OCI-LY3 (cell line): ENCODE results near the gene ZBTB16.

ENCODE experiments used
- H2AFZ ChIP-seq: fragments of 200-600, 300-600 bp; shearing (Covaris generic); 2 replicates; pipeline ENCODE4 v1.6.0; 2014; ENCODE audit warnings: antibody characterized with exemption, low read depth, low read length
- H3K27ac ChIP-seq: fragments of 200-600, 300-600 bp; sonication (generic); 2 replicates; pipeline ENCODE4 v1.5.1; 2014; ENCODE audit warnings: mild to moderate bottlenecking, low read length, moderate library complexity, mixed read lengths
- H3K27me3 ChIP-seq: fragments of 200-600, 300-600 bp; sonication (generic); 2 replicates; pipeline ENCODE4 v1.6.1; 2014; ENCODE audit warnings: low read depth, low read length, mixed read lengths
- H3K36me3 ChIP-seq: fragments of 200-600, 300-600 bp; sonication (generic); replicated peaks from 2 replicates; pipeline ENCODE3; 2014; ENCODE audit warnings: low read depth, low read length, mixed read lengths
- H3K4me1 ChIP-seq: fragments of 300-600, 200-600 bp; sonication (generic); 2 replicates; pipeline ENCODE4 v1.6.1; 2014; ENCODE audit warnings: low read length, mixed read lengths
- H3K4me2 ChIP-seq: fragments of 200-600, 300-600 bp; sonication (generic); 2 replicates; pipeline ENCODE4 v1.6.1; 2014; ENCODE audit warnings: low read length, mixed read lengths
- H3K4me3 ChIP-seq: fragments of 300-600, 200-600 bp; sonication (generic); 2 replicates; pipeline ENCODE4 v1.5.1; 2014; ENCODE audit warnings: antibody characterized with exemption, mild to moderate bottlenecking, low read length, moderate library complexity
- H3K79me2 ChIP-seq: fragments of 300-600, 200-600 bp; shearing (Covaris generic); 2 replicates; pipeline ENCODE4 v1.6.1; 2014; ENCODE audit warnings: mild to moderate bottlenecking, low read length, mixed read lengths
- H3K9ac ChIP-seq: fragments of 300-600, 200-600 bp; shearing (Covaris generic); 2 replicates; pipeline ENCODE4 v1.6.0; 2014; ENCODE audit warnings: mild to moderate bottlenecking, low read length, moderate library complexity
- H3K9me3 ChIP-seq: fragments of 200-600, 300-600 bp; shearing (Covaris generic); 2 replicates; pipeline ENCODE4 v1.6.1; 2014; ENCODE audit warnings: low read length, mixed read lengths; ENCODE audit not compliant: insufficient read depth
- H4K20me1 ChIP-seq: fragments of 200-600, 300-600 bp; sonication (generic); 2 replicates; pipeline ENCODE4 v1.6.1; 2016; ENCODE audit warnings: low read length, mixed read lengths; ENCODE audit not compliant: insufficient read depth
- CTCF ChIP-seq: fragments of 200-600, 300-600 bp; sonication (generic); IDR thresholded peaks from 2 replicates; pipeline ENCODE4 v1.5.1; 2014; ENCODE audit warnings: antibody characterized with exemption, low read length, low read depth
- EZH2phosphoT487 ChIP-seq: fragments of 200-600 bp; shearing (Covaris generic); IDR thresholded peaks from 2 replicates; pipeline ENCODE4 v1.6.1; 2018; ENCODE audit warnings: antibody characterized with exemption, mixed run types, low read depth

ZBTB16 gene

GRCh38 chr11:114167355-114167754 is 107.8 kb downstream of the ZBTB16 start:
- TF ChIP-seq CTCF, result no peak
- TF ChIP-seq EZH2phosphoT487, result no peak

GRCh38 chr11:114167771-114168448 is 108.4 kb downstream of the ZBTB16 start:
- Histone ChIP-seq H2AFZ (no peak overlapping the region), H3K4me1 (no peaks in the 10 kb centered on the region), H3K4me3 (no peak overlapping the region), H4K20me1 (no peaks in the 10 kb centered on the region), H3K4me2 (no peak overlapping the region), H3K79me2 (no peaks in the 10 kb centered on the region), H3K27ac (no peak overlapping the region), H3K36me3 (no peaks in the 10 kb centered on the region), H3K27me3 (peaks cover 6% of the 10 kb centered on the region; the same call in 1 of the 2 replicates), H3K9ac (no peak overlapping the region), H3K9me3 (no peaks in the 10 kb centered on the region)
- no peak for TF ChIP-seq EZH2phosphoT487
- no peak for TF ChIP-seq CTCF

More at GRCh38 chr11:114167355-114167754, 107.8 kb downstream of the ZBTB16 start:
- Histone ChIP-seq H3K36me3 (no peaks in the 10 kb centered on the region), H4K20me1 (no peaks in the 10 kb centered on the region), H3K27ac (no peak overlapping the region), H3K4me3 (no peak overlapping the region), H3K9me3 (no peaks in the 10 kb centered on the region), H2AFZ (no peak overlapping the region), H3K4me2 (no peak overlapping the region), H3K4me1 (no peaks in the 10 kb centered on the region), H3K79me2 (no peaks in the 10 kb centered on the region), H3K27me3 (peaks cover 6% of the 10 kb centered on the region; the same call in 1 of the 2 replicates), H3K9ac (no peak overlapping the region)

DNA sequence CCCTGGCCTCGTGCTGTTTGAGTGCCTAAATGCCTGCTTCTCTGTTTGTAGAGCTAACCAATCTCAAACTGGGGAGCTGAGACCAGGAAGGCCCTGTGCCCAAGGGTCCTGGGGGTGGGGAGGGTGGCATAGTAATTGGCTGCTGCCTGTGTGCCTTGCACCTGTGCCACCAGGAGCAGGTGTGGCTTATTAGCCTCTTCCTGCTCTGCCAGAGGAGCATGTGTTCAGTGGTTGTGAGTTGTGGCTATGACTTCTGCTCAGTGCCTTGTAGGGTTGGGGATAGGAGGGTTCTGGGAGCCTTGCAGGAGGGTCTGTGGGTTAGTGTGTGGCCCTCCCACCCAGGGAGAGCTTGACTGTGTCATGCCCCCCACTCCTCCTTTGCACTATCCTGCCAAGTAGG is 109.2 kb downstream of the ZBTB16 start:
- Histone ChIP-seq H2AFZ (no peak overlapping the region), H3K79me2 (no peaks in the 10 kb centered on the region), H4K20me1 (no peaks in the 10 kb centered on the region), H3K27me3 (peaks cover 6% of the 10 kb centered on the region; the same call in 1 of the 2 replicates), H3K4me2 (no peak overlapping the region), H3K9ac (no peak overlapping the region), H3K4me3 (no peak overlapping the region), H3K27ac (no peak overlapping the region), H3K4me1 (no peaks in the 10 kb centered on the region), H3K36me3 (no peaks in the 10 kb centered on the region), H3K9me3 (no peaks in the 10 kb centered on the region)
- no peak for TF ChIP-seq EZH2phosphoT487
- no peak for TF ChIP-seq CTCF

- Histone ChIP-seq H3K4me1 (no peaks in the 10 kb centered on the region), H3K4me2 (no peak overlapping the region), H3K27ac (no peak overlapping the region), H3K36me3 (no peaks in the 10 kb centered on the region), H3K79me2 (no peaks in the 10 kb centered on the region), H3K9ac (no peak overlapping the region), H3K27me3 (peaks cover 6% of the 10 kb centered on the region; the same call in 1 of the 2 replicates), H3K4me3 (no peak overlapping the region), H4K20me1 (no peaks in the 10 kb centered on the region), H2AFZ (no peak overlapping the region), H3K9me3 (no peaks in the 10 kb centered on the region)
- TF ChIP-seq EZH2phosphoT487, result no peak
- TF ChIP-seq CTCF, result no peak
These were observed 109.8 kb downstream of the ZBTB16 start for GRCh38 chr11:114169321-114169749.
